Measurements from ENCODE around the gene ADAM12. TPM values are rescaled to one million over a fixed set of nuclear protein-coding genes. Genes with fewer than 3 reads are reported as not detected.

ADAM12 gene
- total RNA-seq, 1 experiment from 2014 or later = not detected

DNA sequence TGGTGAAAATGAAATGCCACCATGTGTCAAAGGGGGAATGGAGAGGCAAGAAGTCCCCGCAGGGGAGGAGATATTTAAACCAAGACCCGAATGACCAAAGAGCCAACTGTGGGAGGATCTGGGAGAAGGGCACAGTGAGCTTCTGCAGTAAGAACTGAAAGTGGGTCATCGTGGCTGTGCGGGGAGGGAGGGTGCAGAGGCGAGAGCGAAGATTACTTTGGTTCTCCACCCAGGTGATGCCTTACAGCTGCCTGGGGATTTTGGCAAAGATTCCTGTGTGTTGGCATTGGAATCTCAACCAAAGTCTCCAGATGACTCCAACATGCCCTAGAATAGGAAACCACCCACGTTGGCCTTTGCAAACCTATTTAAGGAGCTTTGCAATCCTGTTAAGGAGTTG is 44.2 kb upstream of the ADAM12 start:
- Histone ChIP-seq H3K4me3 (replicated peaks in 1 of 2; ENCODE audit: low read depth in 1 of 2, low read length in 2 of 2) (no peak overlapping the region), H3K4me2 (ENCODE audit: low read length) (no peak overlapping the region), H4K20me1 (ENCODE audit: insufficient read depth) (no peaks in the 10 kb centered on the region), H3K27me3 (ENCODE audit: insufficient read depth, low read length) (peaks cover 18% of the 10 kb centered on the region), H3K27ac (ENCODE audit: low read depth, low read length) (no peak overlapping the region), H3K79me2 (ENCODE audit: insufficient read depth, low read length) (no peaks in the 10 kb centered on the region), H2AFZ (ENCODE audit: low read depth, low read length, poor library complexity, severe bottlenecking) (no peak overlapping the region), H3K9me2 (ENCODE audit: insufficient read depth) (no peaks in the 10 kb centered on the region), H3K4me1 (ENCODE audit: control insufficient read depth in 1 of 2, insufficient read depth in 2 of 2, low read length in 2 of 2) (peaks cover 0 to 4% of the 10 kb centered on the region in 2 experiments; a peak in 1 of 4 replicates), H3K36me3 (ENCODE audit: control insufficient read depth in 1 of 2, insufficient read depth in 2 of 2, low read length in 2 of 2) (no peaks in the 10 kb centered on the region), H3K9me3 (ENCODE audit: control insufficient read depth in 1 of 2, insufficient read depth in 1 of 2, low read depth in 1 of 2, low read length in 2 of 2) (no peaks in the 10 kb centered on the region), H3K9ac (ENCODE audit: low read length) (no peak overlapping the region)
- POLR2A ChIA-PET = no interaction called here
- TF ChIP-seq FOSL1 (IDR thresholded peaks at IDR 0.05; ENCODE audit: low read depth) (no peak), JUND (IDR thresholded peaks at IDR 0.05) (no peak), EGR1 (IDR thresholded peaks at IDR 0.05; ENCODE audit: low read depth) (no peak), ZNF274 (IDR thresholded peaks at IDR 0.05; ENCODE audit: low read depth, low read length) (no peak), ZFX (IDR thresholded peaks at IDR 0.05) (no peak), SRF (IDR thresholded peaks at IDR 0.05; ENCODE audit: low read depth) (no peak), RAD21 (IDR thresholded peaks at IDR 0.05; ENCODE audit: low read depth) (no peak), EZH2phosphoT487 (IDR thresholded peaks at IDR 0.05; ENCODE audit: borderline replicate concordance) (no peak), TCF7L2 (IDR thresholded peaks at IDR 0.05; ENCODE audit: borderline replicate concordance, extremely low read depth, insufficient read depth, insufficient read length) (no peak), CBX3 (IDR thresholded peaks at IDR 0.05; ENCODE audit: low read depth) (no peak), YY1 (IDR thresholded peaks at IDR 0.05; ENCODE audit: extremely low read depth, insufficient replicate concordance, low read depth, low read length) (no peak), ELF1 (IDR thresholded peaks at IDR 0.05; ENCODE audit: borderline replicate concordance, low read depth) (no peak), POLR2AphosphoS5 (IDR thresholded peaks at IDR 0.05; ENCODE audit: low read depth, low read length) (no peak), SP1 (IDR thresholded peaks at IDR 0.05; ENCODE audit: low read depth) (no peak), POLR2A (IDR thresholded peaks at IDR 0.05; ENCODE audit: borderline replicate concordance, extremely low read depth, insufficient read depth, insufficient read length) (no peak)
- TF ChIP-seq, protein P1, sequence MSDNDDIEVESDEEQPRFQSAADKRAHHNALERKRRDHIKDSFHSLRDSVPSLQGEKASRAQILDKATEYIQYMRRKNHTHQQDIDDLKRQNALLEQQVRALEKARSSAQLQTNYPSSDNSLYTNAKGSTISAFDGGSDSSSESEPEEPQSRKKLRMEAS (IDR thresholded peaks at IDR 0.05) = no peak
- TF ChIP-seq, protein P2, sequence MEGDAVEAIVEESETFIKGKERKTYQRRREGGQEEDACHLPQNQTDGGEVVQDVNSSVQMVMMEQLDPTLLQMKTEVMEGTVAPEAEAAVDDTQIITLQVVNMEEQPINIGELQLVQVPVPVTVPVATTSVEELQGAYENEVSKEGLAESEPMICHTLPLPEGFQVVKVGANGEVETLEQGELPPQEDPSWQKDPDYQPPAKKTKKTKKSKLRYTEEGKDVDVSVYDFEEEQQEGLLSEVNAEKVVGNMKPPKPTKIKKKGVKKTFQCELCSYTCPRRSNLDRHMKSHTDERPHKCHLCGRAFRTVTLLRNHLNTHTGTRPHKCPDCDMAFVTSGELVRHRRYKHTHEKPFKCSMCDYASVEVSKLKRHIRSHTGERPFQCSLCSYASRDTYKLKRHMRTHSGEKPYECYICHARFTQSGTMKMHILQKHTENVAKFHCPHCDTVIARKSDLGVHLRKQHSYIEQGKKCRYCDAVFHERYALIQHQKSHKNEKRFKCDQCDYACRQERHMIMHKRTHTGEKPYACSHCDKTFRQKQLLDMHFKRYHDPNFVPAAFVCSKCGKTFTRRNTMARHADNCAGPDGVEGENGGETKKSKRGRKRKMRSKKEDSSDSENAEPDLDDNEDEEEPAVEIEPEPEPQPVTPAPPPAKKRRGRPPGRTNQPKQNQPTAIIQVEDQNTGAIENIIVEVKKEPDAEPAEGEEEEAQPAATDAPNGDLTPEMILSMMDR (IDR thresholded peaks at IDR 0.05 in 2 of 3, conservative IDR thresholded peaks at IDR 0.05 in 1 of 3; ENCODE audit: borderline replicate concordance in 1 of 3, insufficient read depth in 1 of 3, low read depth in 2 of 3, low read length in 2 of 3) = no peak
- TF ChIP-seq, protein P3, sequence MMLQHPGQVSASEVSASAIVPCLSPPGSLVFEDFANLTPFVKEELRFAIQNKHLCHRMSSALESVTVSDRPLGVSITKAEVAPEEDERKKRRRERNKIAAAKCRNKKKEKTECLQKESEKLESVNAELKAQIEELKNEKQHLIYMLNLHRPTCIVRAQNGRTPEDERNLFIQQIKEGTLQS (IDR thresholded peaks at IDR 0.05) = no peak
- TF ChIP-seq, protein P4, sequence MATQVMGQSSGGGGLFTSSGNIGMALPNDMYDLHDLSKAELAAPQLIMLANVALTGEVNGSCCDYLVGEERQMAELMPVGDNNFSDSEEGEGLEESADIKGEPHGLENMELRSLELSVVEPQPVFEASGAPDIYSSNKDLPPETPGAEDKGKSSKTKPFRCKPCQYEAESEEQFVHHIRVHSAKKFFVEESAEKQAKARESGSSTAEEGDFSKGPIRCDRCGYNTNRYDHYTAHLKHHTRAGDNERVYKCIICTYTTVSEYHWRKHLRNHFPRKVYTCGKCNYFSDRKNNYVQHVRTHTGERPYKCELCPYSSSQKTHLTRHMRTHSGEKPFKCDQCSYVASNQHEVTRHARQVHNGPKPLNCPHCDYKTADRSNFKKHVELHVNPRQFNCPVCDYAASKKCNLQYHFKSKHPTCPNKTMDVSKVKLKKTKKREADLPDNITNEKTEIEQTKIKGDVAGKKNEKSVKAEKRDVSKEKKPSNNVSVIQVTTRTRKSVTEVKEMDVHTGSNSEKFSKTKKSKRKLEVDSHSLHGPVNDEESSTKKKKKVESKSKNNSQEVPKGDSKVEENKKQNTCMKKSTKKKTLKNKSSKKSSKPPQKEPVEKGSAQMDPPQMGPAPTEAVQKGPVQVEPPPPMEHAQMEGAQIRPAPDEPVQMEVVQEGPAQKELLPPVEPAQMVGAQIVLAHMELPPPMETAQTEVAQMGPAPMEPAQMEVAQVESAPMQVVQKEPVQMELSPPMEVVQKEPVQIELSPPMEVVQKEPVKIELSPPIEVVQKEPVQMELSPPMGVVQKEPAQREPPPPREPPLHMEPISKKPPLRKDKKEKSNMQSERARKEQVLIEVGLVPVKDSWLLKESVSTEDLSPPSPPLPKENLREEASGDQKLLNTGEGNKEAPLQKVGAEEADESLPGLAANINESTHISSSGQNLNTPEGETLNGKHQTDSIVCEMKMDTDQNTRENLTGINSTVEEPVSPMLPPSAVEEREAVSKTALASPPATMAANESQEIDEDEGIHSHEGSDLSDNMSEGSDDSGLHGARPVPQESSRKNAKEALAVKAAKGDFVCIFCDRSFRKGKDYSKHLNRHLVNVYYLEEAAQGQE (IDR thresholded peaks at IDR 0.05; ENCODE audit: low read depth) = no peak
- DNase-seq (ENCODE audit: low read depth, low spot score) = no peak
- no peak for ATAC-seq
- BruUV-seq (replicated peaks) = no TSS peak
- RAD21 ChIA-PET (ENCODE audit: low non-redundant PET in 1 of 2, low total read pairs in 2 of 2, uncharacterized antibody in 2 of 2, unreplicated experiment in 2 of 2) = no interaction called here
- CTCF ChIA-PET = no interaction called here
- intact Hi-C loops (cut with micrococcal nuclease) = no loop called here
